ENCODE measurements around the gene RPH3AL. TPM values are rescaled to one million over a fixed set of nuclear protein-coding genes. Genes with fewer than 3 reads are reported as not detected.

The RPH3AL gene
- total and polyA plus RNA-seq, 2 experiments from 2014 or later, result 13.8 to 39.0 TPM

- Histone ChIP-seq H3K4me3 (no peak overlapping the region), H3K4me1 (ENCODE audit: low read depth) (no peaks in the 10 kb centered on the region), H3K9me3 (ENCODE audit: low read depth) (no peaks in the 10 kb centered on the region), H3K27ac (no peak overlapping the region), H3K27me3 (no peaks in the 10 kb centered on the region), H3K36me3 (no peaks in the 10 kb centered on the region)
- no peak for DNase-seq (ENCODE audit: low read depth in 1 of 2, low spot score in 1 of 2)
- TF ChIP-seq CTCF (IDR thresholded peaks at IDR 0.05; ENCODE audit: low read depth, low read length), result no peak
Observed at GRCh38 chr17:297758-298157, 54.8 kb downstream of the RPH3AL start.

GRCh38 chr17:296906-297690, 55.5 kb downstream of the RPH3AL start:
- H3K4me1 ChIP-seq (ENCODE audit: low read depth), result no peaks in the 10 kb centered on the region
- H3K36me3 ChIP-seq, result no peaks in the 10 kb centered on the region
- no peak for TF ChIP-seq CTCF (IDR thresholded peaks at IDR 0.05; ENCODE audit: low read depth, low read length)
- DNase-seq (ENCODE audit: low read depth in 1 of 2, low spot score in 1 of 2), result no peak
- no peak overlapping the region for H3K27ac ChIP-seq
- H3K4me3 ChIP-seq, result no peak overlapping the region
- no peaks in the 10 kb centered on the region for H3K9me3 ChIP-seq (ENCODE audit: low read depth)
- no peaks in the 10 kb centered on the region for H3K27me3 ChIP-seq

- Histone ChIP-seq H3K27ac (no peak overlapping the region), H3K4me3 (no peak overlapping the region), H3K4me1 (ENCODE audit: low read depth) (no peaks in the 10 kb centered on the region), H3K9me3 (ENCODE audit: low read depth) (no peaks in the 10 kb centered on the region), H3K27me3 (no peaks in the 10 kb centered on the region), H3K36me3 (no peaks in the 10 kb centered on the region)
- no peak for DNase-seq (ENCODE audit: low read depth in 1 of 2, low spot score in 1 of 2)
- TF ChIP-seq CTCF (IDR thresholded peaks at IDR 0.05; ENCODE audit: low read depth, low read length), result no peak
Observed at GRCh38 chr17:296379-296778, 56.2 kb downstream of the RPH3AL start.

GRCh38 chr17:292531-293382, 59.9 kb downstream of the RPH3AL start:
- DNase-seq (ENCODE audit: low read depth in 1 of 2, low spot score in 1 of 2), result no peak
- Histone ChIP-seq H3K27ac (no peak overlapping the region), H3K4me1 (ENCODE audit: low read depth) (no peaks in the 10 kb centered on the region), H3K27me3 (no peaks in the 10 kb centered on the region), H3K9me3 (ENCODE audit: low read depth) (no peaks in the 10 kb centered on the region), H3K36me3 (no peaks in the 10 kb centered on the region), H3K4me3 (no peak overlapping the region)
- no peak for TF ChIP-seq CTCF (IDR thresholded peaks at IDR 0.05; ENCODE audit: low read depth, low read length)

GRCh38 chr17:292016-292415, 60.6 kb downstream of the RPH3AL start:
- H3K4me3 ChIP-seq, result no peak overlapping the region
- no peaks in the 10 kb centered on the region for H3K27me3 ChIP-seq
- H3K9me3 ChIP-seq (ENCODE audit: low read depth), result no peaks in the 10 kb centered on the region
- no peak overlapping the region for H3K27ac ChIP-seq
- DNase-seq (ENCODE audit: low read depth in 1 of 2, low spot score in 1 of 2), result no peak
- no peaks in the 10 kb centered on the region for H3K36me3 ChIP-seq
- TF ChIP-seq CTCF (IDR thresholded peaks at IDR 0.05; ENCODE audit: low read depth, low read length), result no peak
- H3K4me1 ChIP-seq (ENCODE audit: low read depth), result no peaks in the 10 kb centered on the region
